ENCODE results near the gene TMEM184B. TPM values are rescaled to one million over a fixed set of nuclear protein-coding genes. Genes with fewer than 3 reads are reported as not detected.
"Not testable (repeated sequence)": the region's sequence is repeated elsewhere in the genome, so short reads cannot be mapped to it uniquely, and the experiment has no call there.

The TMEM184B gene
- polyA plus RNA-seq, 2 donors: 10.8 to 14.4 TPM

DNA sequence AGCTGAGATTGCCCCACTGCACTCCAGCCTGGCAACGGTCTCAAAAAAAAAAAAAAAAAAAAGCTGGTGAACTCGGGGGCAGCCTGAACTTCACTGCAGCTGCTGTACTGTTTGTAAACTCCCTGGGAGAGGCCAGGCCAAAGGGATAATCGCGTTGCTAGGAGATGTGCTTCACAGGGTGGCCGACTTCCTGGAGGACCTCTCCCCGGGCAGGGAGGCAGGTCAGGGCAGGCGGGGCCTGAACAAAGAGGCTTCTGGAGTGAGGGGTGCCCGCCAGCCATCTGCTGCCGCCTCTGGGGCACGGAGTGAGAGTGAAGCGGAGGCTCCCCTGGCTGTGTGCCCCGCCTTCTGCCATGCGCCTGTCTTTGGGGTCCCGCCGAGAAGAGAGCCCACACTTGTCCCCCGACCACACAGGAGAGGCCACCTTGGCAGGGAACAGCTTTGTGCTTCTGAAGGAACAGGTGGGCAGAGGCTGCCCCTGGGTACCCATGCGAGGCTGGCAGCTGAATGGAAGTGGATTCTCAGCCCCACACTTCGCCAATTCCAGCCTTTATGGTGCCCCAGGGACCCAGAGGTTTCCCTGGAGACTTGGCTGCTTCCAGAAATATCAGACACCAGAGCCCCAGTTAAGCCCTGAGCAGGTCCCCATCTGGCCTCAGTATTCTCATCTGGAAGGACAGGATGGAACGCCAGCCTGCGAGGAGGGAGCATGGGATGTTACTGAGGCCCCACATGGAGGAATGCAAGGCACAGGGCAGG, 29.6 kb downstream of the TMEM184B start:
- H3K4me3 ChIP-seq (ENCODE audit: low read depth in 1 of 2, low read length in 2 of 2): no peak overlapping the region
- no peaks in the 10 kb centered on the region for H3K9me3 ChIP-seq (ENCODE audit: control insufficient read depth in 2 of 2, insufficient read depth in 1 of 2, low read depth in 1 of 2, low read length in 1 of 2)
- peak overlapping the region; percentile 45 to 61 for H3K27ac ChIP-seq (ENCODE audit: low read depth in 2 of 2, low read length in 1 of 2)
- WGBS, 2 donors: 39 to 47% methylated on average over 20 of the region's 20 CpGs
- H3K27me3 ChIP-seq (ENCODE audit: control insufficient read depth in 1 of 2, insufficient read depth in 2 of 2, low read length in 2 of 2): no peaks in the 10 kb centered on the region
- peaks cover 6 to 27% of the 10 kb centered on the region in 2 donors for H3K36me3 ChIP-seq (ENCODE audit: control insufficient read depth in 2 of 2, insufficient read depth in 2 of 2, low read length in 1 of 2)
- peaks cover 12 to 24% of the 10 kb centered on the region in 2 donors for H3K4me1 ChIP-seq (ENCODE audit: control insufficient read depth in 2 of 2, insufficient read depth in 2 of 2, low read length in 1 of 2)

DNA sequence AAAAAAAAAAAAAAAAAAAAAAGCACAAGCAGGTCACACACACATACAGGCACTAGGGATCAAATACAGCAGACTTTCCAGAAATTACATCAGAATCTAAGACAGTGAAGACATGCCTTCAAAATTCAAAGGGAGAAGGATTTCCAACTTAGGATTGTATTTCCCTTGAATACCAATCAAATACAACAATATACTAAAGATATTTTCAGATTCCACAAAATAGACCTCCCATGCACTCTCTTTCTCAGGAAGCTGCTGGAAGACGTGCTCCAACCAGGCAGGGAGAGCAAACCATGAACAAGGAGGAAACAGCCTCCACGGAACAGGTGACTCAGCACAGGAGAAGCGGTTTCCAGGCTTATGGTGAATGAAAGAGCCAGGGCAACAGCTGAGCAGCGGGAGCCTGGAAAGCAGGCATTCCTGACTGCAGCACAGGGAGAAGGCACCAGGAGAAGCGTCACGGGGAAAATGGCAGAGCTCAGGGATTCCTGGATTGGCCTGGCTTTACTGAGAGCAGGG, 32.0 kb downstream of the TMEM184B start:
- no peak overlapping the region for H3K4me3 ChIP-seq (ENCODE audit: low read depth in 1 of 2, low read length in 2 of 2)
- 40 to 41% methylated on average over 6 of the region's 6 CpGs for WGBS, 2 donors
- H3K36me3 ChIP-seq (ENCODE audit: control insufficient read depth in 2 of 2, insufficient read depth in 2 of 2, low read length in 1 of 2): peaks cover 0 to 15% of the 10 kb centered on the region in 2 donors

DNA sequence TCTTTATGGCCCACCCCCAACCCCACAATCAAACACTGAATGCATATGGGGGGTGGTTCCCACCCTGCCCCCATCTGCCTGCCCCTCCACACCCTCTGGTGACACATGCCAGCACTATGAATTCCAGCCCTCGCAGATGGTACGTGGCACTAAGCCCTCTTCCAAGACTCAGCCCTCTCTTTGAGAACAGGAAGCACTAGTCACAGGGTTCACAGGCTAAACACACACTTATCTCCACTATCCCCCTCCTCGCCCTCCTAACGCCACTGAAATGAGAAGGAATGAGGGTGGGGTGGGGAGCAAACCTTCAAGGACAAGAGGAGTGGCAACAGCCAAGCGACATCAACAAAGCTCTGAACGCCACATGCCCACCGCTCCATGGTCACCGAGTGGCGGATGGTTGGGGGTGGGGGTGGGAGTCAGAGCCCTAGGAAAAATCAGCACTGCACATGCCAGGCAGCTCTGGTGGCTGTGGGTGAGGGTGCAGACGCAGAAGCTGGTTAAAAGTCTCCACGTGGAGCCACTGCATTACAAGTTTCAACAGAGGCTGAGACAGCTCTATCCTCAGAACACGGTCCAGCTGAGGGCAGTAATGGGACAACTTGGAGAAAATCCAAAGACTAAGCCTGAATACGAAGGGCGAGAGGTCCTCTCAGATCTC, 33.6 kb downstream of the TMEM184B start:
- Histone ChIP-seq H3K36me3 (ENCODE audit: control insufficient read depth in 2 of 2, insufficient read depth in 2 of 2, low read length in 1 of 2) (peaks cover 9 to 17% of the 10 kb centered on the region in 2 donors), H3K4me1 (ENCODE audit: control insufficient read depth in 2 of 2, insufficient read depth in 2 of 2, low read length in 1 of 2) (peaks cover 17 to 28% of the 10 kb centered on the region in 2 donors), H3K4me3 (ENCODE audit: low read depth in 1 of 2, low read length in 2 of 2) (no peak overlapping the region), H3K9me3 (ENCODE audit: control insufficient read depth in 2 of 2, insufficient read depth in 1 of 2, low read depth in 1 of 2, low read length in 1 of 2) (no peaks in the 10 kb centered on the region), H3K27me3 (ENCODE audit: control insufficient read depth in 1 of 2, insufficient read depth in 2 of 2, low read length in 2 of 2) (no peaks in the 10 kb centered on the region), H3K27ac (ENCODE audit: low read depth in 2 of 2, low read length in 1 of 2) (peak overlapping the region; percentile 65 to 77)
- 40 to 54% methylated on average over 14 of the region's 14 CpGs for WGBS, 2 donors

More for the DNA sequence above, 32.0 kb downstream of the TMEM184B start:
- no peaks in the 10 kb centered on the region for H3K9me3 ChIP-seq (ENCODE audit: control insufficient read depth in 2 of 2, insufficient read depth in 1 of 2, low read depth in 1 of 2, low read length in 1 of 2)
- H3K27me3 ChIP-seq (ENCODE audit: control insufficient read depth in 1 of 2, insufficient read depth in 2 of 2, low read length in 2 of 2): no peaks in the 10 kb centered on the region
- H3K4me1 ChIP-seq (ENCODE audit: control insufficient read depth in 2 of 2, insufficient read depth in 2 of 2, low read length in 1 of 2): peaks cover 17 to 28% of the 10 kb centered on the region in 2 donors
- peak overlapping the region; percentile 25 to 52 for H3K27ac ChIP-seq (ENCODE audit: low read depth in 2 of 2, low read length in 1 of 2)

DNA sequence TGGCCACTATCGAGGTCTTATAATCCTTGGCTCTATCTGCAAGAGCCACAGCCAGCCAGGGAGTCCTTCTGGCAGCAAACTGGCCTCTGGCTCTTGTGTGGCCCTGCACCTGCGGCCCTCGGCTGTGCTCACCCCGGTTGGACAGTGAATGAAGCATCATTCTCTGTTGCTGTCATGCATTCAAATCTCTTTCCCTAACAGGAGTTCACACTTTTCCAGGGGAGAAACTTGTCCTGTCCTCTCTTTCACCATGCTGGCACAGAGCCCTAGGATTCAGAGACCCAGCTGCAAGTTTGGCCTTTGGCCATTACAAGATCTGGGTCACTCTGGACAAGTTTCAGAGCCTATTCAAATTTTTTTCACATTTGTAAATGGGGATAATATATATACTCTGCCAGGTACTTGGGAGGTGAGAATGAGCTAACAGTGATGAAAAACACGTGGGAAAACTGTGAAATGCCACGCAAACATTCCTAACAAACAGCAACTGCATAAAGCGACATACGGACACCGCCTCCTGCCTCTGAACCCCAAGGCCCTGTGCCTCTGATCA, 34.2 kb downstream of the TMEM184B start:
- WGBS, 2 donors: 56 to 73% methylated on average over 9 of the region's 9 CpGs
- Histone ChIP-seq H3K9me3 (ENCODE audit: control insufficient read depth in 2 of 2, insufficient read depth in 1 of 2, low read depth in 1 of 2, low read length in 1 of 2) (no peaks in the 10 kb centered on the region), H3K4me1 (ENCODE audit: control insufficient read depth in 2 of 2, insufficient read depth in 2 of 2, low read length in 1 of 2) (peaks cover 14 to 26% of the 10 kb centered on the region in 2 donors), H3K27ac (ENCODE audit: low read depth in 2 of 2, low read length in 1 of 2) (peak overlapping the region; percentile 37 to 65), H3K4me3 (ENCODE audit: low read depth in 1 of 2, low read length in 2 of 2) (no peak overlapping the region), H3K27me3 (ENCODE audit: control insufficient read depth in 1 of 2, insufficient read depth in 2 of 2, low read length in 2 of 2) (no peaks in the 10 kb centered on the region), H3K36me3 (ENCODE audit: control insufficient read depth in 2 of 2, insufficient read depth in 2 of 2, low read length in 1 of 2) (peaks cover 10 to 15% of the 10 kb centered on the region in 2 donors)

DNA sequence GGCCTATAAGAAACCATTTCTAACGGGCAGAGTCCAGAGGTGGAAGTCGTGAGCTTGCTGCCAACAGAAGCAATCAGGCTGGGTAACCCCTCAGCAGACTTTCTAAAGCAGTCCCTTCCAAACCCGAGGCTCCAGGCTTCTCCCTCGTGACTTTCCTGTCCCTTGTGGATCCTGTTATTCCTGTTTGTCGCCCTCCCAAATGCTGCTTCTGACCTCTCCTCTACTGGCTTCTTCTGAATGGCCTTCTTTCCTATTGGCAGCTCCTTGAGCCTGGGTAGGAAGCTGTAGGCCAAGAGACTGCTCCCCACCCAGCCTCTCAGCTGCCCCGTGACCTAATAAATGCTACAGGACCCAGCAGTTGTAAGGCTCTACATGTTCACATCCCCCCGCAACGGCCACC, 36.0 kb downstream of the TMEM184B start:
- H3K27me3 ChIP-seq (ENCODE audit: control insufficient read depth in 1 of 2, insufficient read depth in 2 of 2, low read length in 2 of 2): no peaks in the 10 kb centered on the region
- no peaks in the 10 kb centered on the region for H3K9me3 ChIP-seq (ENCODE audit: control insufficient read depth in 2 of 2, insufficient read depth in 1 of 2, low read depth in 1 of 2, low read length in 1 of 2)
- H3K27ac ChIP-seq (ENCODE audit: low read depth in 2 of 2, low read length in 1 of 2): peak overlapping the region; percentile 52 to 70
- no peak overlapping the region for H3K4me3 ChIP-seq (ENCODE audit: low read depth in 1 of 2, low read length in 2 of 2)
- H3K4me1 ChIP-seq (ENCODE audit: control insufficient read depth in 2 of 2, insufficient read depth in 2 of 2, low read length in 1 of 2): peaks cover 9 to 25% of the 10 kb centered on the region in 2 donors
- WGBS, 2 donors: 54% methylated on average over 8 of the region's 8 CpGs
- H3K36me3 ChIP-seq (ENCODE audit: control insufficient read depth in 2 of 2, insufficient read depth in 2 of 2, low read length in 1 of 2): peaks cover 10 to 17% of the 10 kb centered on the region in 2 donors

DNA sequence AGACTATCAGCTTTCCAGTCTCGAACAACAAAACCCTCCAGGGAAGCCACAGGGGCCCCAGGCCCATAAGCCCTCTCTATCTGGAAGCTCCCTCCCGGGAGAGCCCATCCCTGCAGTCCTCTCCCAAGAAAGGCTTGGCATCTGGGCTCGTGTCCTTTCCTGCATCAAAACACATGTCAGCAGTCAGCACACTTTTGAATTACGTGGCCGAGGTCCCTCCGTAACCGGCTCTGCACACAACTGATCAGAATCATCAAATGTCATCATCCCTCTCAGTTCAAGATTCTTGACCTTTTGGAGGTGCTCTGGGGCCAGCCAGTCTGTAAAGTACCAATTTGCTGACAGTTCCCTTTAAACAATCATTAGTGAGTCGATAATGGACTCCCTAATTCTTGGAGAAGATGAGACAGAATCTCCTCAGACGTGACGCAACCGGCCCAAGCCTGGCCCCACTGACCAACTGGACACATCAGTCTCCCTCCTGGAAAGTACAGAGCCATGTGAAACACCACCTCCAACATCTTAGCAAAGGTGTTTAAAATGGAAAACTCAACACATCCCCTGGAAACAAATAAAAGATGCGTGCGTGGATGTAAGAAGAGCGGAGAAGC, 37.5 kb downstream of the TMEM184B start:
- Histone ChIP-seq H3K27ac (ENCODE audit: low read depth in 2 of 2, low read length in 1 of 2) (no peak overlapping the region), H3K4me1 (ENCODE audit: control insufficient read depth in 2 of 2, insufficient read depth in 2 of 2, low read length in 1 of 2) (peaks cover 12 to 25% of the 10 kb centered on the region in 2 donors), H3K36me3 (ENCODE audit: control insufficient read depth in 2 of 2, insufficient read depth in 2 of 2, low read length in 1 of 2) (peaks cover 10 to 21% of the 10 kb centered on the region in 2 donors), H3K27me3 (ENCODE audit: control insufficient read depth in 1 of 2, insufficient read depth in 2 of 2, low read length in 2 of 2) (no peaks in the 10 kb centered on the region), H3K4me3 (ENCODE audit: low read depth in 1 of 2, low read length in 2 of 2) (no peak overlapping the region), H3K9me3 (ENCODE audit: control insufficient read depth in 2 of 2, insufficient read depth in 1 of 2, low read depth in 1 of 2, low read length in 1 of 2) (no peaks in the 10 kb centered on the region)
- WGBS, 2 donors: 84 to 90% methylated on average over 14 of the region's 14 CpGs

DNA sequence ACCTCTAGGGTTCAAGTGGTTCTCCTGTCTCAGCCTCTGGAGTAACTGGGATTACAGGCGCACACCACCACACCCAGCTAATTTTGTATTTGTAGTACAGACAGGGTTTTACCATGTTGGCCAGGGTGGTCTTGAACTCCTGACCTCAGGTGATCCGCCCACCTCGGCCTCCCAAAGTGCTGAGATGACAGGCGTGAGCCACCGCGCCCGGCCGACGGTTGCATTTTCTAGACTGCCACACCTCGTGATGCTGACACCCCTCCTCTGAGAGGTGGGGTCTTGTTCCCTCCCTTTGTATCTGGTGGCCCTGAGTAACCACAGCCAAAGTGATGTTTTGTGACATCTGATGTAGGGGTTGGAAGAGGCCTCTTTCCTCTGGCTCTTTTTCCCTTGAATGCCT, 39.0 kb downstream of the TMEM184B start:
- peaks cover 8 to 26% of the 10 kb centered on the region in 2 donors for H3K4me1 ChIP-seq (ENCODE audit: control insufficient read depth in 2 of 2, insufficient read depth in 2 of 2, low read length in 1 of 2)
- not testable (repeated sequence) for H3K27me3 ChIP-seq (ENCODE audit: control insufficient read depth in 1 of 2, insufficient read depth in 2 of 2, low read length in 2 of 2); H3K9me3 ChIP-seq (ENCODE audit: control insufficient read depth in 2 of 2, insufficient read depth in 1 of 2, low read depth in 1 of 2, low read length in 1 of 2); H3K27ac ChIP-seq (ENCODE audit: low read depth in 2 of 2, low read length in 1 of 2); H3K4me3 ChIP-seq (ENCODE audit: low read depth in 1 of 2, low read length in 2 of 2)
- peaks cover 10 to 21% of the 10 kb centered on the region in 2 donors for H3K36me3 ChIP-seq (ENCODE audit: control insufficient read depth in 2 of 2, insufficient read depth in 2 of 2, low read length in 1 of 2)
- 90 to 94% methylated on average over 10 of the region's 10 CpGs for WGBS, 2 donors

DNA sequence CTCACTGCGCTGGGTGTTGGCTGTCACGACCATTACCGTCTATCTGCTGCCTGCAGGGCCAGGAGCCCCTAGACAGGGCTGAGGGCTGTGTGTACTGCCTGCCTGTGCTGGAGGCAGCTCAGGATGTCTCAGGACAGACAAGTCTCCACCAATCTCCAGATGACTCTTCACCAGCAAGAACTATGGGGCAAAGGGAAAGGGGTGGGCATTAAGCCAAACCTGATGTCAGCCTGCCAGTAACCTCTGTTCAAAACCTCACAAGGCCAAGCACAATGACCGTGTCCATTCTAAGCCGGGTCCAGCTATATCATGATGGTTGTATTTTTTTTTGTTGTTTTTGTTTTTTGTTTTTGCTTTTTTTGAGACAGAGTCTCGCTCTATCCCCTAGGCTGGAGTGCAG, 39.4 kb downstream of the TMEM184B start:
- H3K27me3 ChIP-seq (ENCODE audit: control insufficient read depth in 1 of 2, insufficient read depth in 2 of 2, low read length in 2 of 2): no peaks in the 10 kb centered on the region
- H3K9me3 ChIP-seq (ENCODE audit: control insufficient read depth in 2 of 2, insufficient read depth in 1 of 2, low read depth in 1 of 2, low read length in 1 of 2): no peaks in the 10 kb centered on the region
- H3K27ac ChIP-seq (ENCODE audit: low read depth in 2 of 2, low read length in 1 of 2): no peak overlapping the region
- H3K4me1 ChIP-seq (ENCODE audit: control insufficient read depth in 2 of 2, insufficient read depth in 2 of 2, low read length in 1 of 2): peaks cover 8 to 25% of the 10 kb centered on the region in 2 donors
- 86 to 87% methylated on average over 6 of the region's 6 CpGs for WGBS, 2 donors
- H3K36me3 ChIP-seq (ENCODE audit: control insufficient read depth in 2 of 2, insufficient read depth in 2 of 2, low read length in 1 of 2): peaks cover 10 to 21% of the 10 kb centered on the region in 2 donors
- H3K4me3 ChIP-seq (ENCODE audit: low read depth in 1 of 2, low read length in 2 of 2): no peak overlapping the region

DNA sequence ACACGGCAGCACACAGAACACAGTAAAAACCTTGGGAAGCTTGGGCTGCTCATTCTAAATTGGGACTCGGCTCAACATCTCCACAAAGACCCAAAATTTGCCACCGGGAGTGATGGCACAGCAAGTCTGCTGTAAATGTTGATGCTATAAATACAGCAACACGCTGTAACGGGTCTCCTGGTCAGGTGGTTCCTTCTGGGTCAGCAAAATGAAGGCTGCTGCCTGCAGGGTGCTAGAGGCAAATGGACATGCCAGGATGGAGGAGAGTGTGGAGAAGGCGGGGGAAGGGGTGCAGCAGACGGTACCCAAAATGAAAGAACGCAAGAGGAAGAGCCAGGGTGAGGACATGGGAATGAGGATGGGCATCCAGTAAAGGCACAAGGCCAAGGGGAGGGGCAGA, 40.6 kb downstream of the TMEM184B start:
- peaks cover 10 to 29% of the 10 kb centered on the region in 2 donors for H3K36me3 ChIP-seq (ENCODE audit: control insufficient read depth in 2 of 2, insufficient read depth in 2 of 2, low read length in 1 of 2)
- H3K27me3 ChIP-seq (ENCODE audit: control insufficient read depth in 1 of 2, insufficient read depth in 2 of 2, low read length in 2 of 2): no peaks in the 10 kb centered on the region
- H3K4me1 ChIP-seq (ENCODE audit: control insufficient read depth in 2 of 2, insufficient read depth in 2 of 2, low read length in 1 of 2): peaks cover 7 to 27% of the 10 kb centered on the region in 2 donors
- no peak overlapping the region for H3K4me3 ChIP-seq (ENCODE audit: low read depth in 1 of 2, low read length in 2 of 2)
- no peak overlapping the region for H3K27ac ChIP-seq (ENCODE audit: low read depth in 2 of 2, low read length in 1 of 2)
- H3K9me3 ChIP-seq (ENCODE audit: control insufficient read depth in 2 of 2, insufficient read depth in 1 of 2, low read depth in 1 of 2, low read length in 1 of 2): no peaks in the 10 kb centered on the region
- WGBS, 2 donors: 78 to 80% methylated on average over 8 of the region's 8 CpGs

Data from esophagus (tissue), 2 donors.